MM.1S (cell line): ENCODE measurements around the gene SEMA4C.
A peak's percentile ranks its signal among the peaks of the same experiment; 100 is the strongest.

Experiments
- DNase-seq: peaks from one replicate; pipeline ENCODE4 v3.0.0-alpha.2; 2015
- H2AFZ ChIP-seq: fragments of 300-600 bp; sonication (generic); 2 replicates; pipeline ENCODE4 v1.6.0; 2016; ENCODE audit warnings: antibody characterized with exemption, low read length
- H3F3A ChIP-seq: fragments of 300-600 bp; sonication (generic); 2 replicates; pipeline ENCODE4 v1.6.1; 2016; ENCODE audit warnings: mild to moderate bottlenecking, antibody characterized with exemption, low read length, moderate library complexity, mixed read lengths; ENCODE audit not compliant: insufficient read depth
- H3K27ac ChIP-seq: fragments of 300-600 bp; sonication (generic); 2 replicates; pipeline ENCODE4 v1.5.1; 2016; ENCODE audit warnings: mild to moderate bottlenecking, low read length
- H3K27me3 ChIP-seq: fragments of 300-600 bp; sonication (generic); replicated peaks from 2 replicates; pipeline ENCODE4 v1.6.0; 2016; ENCODE audit warnings: low read length; ENCODE audit not compliant: insufficient read depth
- H3K36me3 ChIP-seq: fragments of 300-600 bp; sonication (generic); replicated peaks from 2 replicates; pipeline ENCODE4 v1.6.1; 2016; ENCODE audit warnings: mild to moderate bottlenecking, low read length, mixed read lengths; ENCODE audit not compliant: insufficient read depth
- H3K4me1 ChIP-seq: fragments of 300-600 bp; sonication (generic); 2 replicates; pipeline ENCODE4 v1.6.1; 2016; ENCODE audit warnings: low read length, mixed read lengths
- H3K4me2 ChIP-seq: fragments of 300-600 bp; sonication (generic); 2 replicates; pipeline ENCODE4 v1.6.0; 2016; ENCODE audit warnings: low read depth, low read length
- H3K4me3 ChIP-seq: fragments of 300-600 bp; sonication (generic); 2 replicates; pipeline ENCODE4 v1.5.1; 2016; ENCODE audit warnings: low read length, mixed read lengths
- H3K79me2 ChIP-seq: fragments of 300-600 bp; sonication (generic); 2 replicates; pipeline ENCODE4 v1.6.1; 2016; ENCODE audit warnings: mixed run types, low read length, mixed read lengths
- H3K9ac ChIP-seq: fragments of 300-600 bp; sonication (generic); 2 replicates; pipeline ENCODE4 v1.6.1; 2016; ENCODE audit warnings: low read length, mixed read lengths
- H3K9me2 ChIP-seq: fragments of 300-600 bp; sonication (generic); replicated peaks from 2 replicates; pipeline ENCODE4 v1.6.1; 2016; ENCODE audit warnings: mild to moderate bottlenecking, low read length, mixed read lengths; ENCODE audit not compliant: insufficient read depth
- H3K9me3 ChIP-seq: fragments of 300-600 bp; sonication (generic); replicated peaks from 2 replicates; pipeline ENCODE4 v1.6.1; 2016; ENCODE audit warnings: mild to moderate bottlenecking, low read length, mixed read lengths; ENCODE audit not compliant: insufficient read depth
- H4K20me1 ChIP-seq: fragments of 300-600 bp; sonication (generic); 2 replicates; pipeline ENCODE4 v1.6.1; 2016; ENCODE audit warnings: mild to moderate bottlenecking, low read length, moderate library complexity, mixed read lengths; ENCODE audit not compliant: insufficient read depth
- CTCF ChIP-seq: fragments of 300-600 bp; sonication (generic); IDR thresholded peaks from 2 replicates; pipeline ENCODE4 v1.5.1; 2016; ENCODE audit warnings: antibody characterized with exemption, low read length, mixed read lengths
- EZH2 ChIP-seq: fragments of 300-600 bp; sonication (generic); optimal IDR thresholded peaks from 2 replicates; pipeline ENCODE3; 2017; ENCODE audit warnings: low read depth, mild to moderate bottlenecking, antibody characterized with exemption, low read length, mixed read lengths
- EZH2phosphoT487 ChIP-seq: fragments of 300-600 bp; sonication (generic); IDR thresholded peaks from 2 replicates; pipeline ENCODE4 v1.6.1; 2018; ENCODE audit warnings: antibody characterized with exemption, low read length

Gene SEMA4C

GRCh38 chr2:96842600-96842999, 27.3 kb downstream of the SEMA4C start:
- Histone ChIP-seq H3K36me3 (0 out of 2 replicates have a peak, but pooled peaks cover 4% of the 10 kb centered on the region), H3F3A (peaks cover 19% of the 10 kb centered on the region; the same call in 1 of the 2 replicates), H4K20me1 (no peaks in the 10 kb centered on the region), H3K27ac (no peak overlapping the region), H3K4me1 (peaks cover 27% of the 10 kb centered on the region), H3K4me3 (no peak overlapping the region), H3K9me2 (no peaks in the 10 kb centered on the region), H2AFZ (no peak overlapping the region), H3K27me3 (no peaks in the 10 kb centered on the region), H3K79me2 (peaks cover 10% of the 10 kb centered on the region; the same call in 1 of the 2 replicates), H3K9me3 (no peaks in the 10 kb centered on the region), H3K4me2 (no peak overlapping the region), H3K9ac (no peak overlapping the region)
- no peak for DNase-seq
- TF ChIP-seq EZH2 (no peak), CTCF (no peak), EZH2phosphoT487 (no peak)

DNA sequence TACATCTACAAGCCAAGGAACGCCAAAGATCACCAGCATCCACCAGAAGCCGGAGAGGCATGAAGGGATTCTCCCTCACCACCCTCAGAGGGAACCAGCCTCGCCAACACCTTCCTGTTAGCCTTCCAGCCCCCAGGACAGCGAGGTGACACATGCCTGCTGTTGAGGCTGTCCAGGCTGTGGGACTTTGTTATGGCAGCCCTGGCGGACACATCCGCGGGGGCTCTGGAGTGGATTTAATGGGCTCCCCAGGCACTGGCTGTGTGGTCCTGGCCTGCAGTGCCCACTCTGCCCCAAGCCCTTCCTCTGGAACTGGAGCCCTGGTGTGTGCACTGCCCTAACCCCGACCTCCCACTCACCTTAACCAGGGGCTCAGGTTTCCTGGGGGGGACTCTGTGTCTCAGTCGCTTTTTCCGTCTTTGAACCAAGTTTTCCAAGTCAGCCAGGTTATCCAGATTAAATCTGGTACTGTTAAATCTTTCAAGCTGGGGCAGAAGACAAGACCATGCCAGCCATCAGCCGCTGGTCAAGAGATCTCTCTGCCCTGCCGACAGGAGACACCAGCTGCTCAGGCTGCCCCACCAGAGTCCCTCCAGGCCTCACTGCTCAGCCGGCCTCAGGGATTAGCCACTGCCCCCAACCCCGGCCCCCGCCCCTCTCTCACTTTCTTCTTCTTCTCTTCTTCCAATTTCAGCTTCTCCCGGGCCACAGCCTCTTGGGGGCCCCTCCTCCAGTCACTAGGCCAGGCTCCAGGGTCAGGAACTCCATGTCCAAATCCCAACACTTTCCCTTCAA, 28.0 kb downstream of the SEMA4C start:
- Histone ChIP-seq H3K79me2 (peaks cover 9% of the 10 kb centered on the region; the same call in 1 of the 2 replicates), H2AFZ (no peak overlapping the region), H3K9me3 (no peaks in the 10 kb centered on the region), H3K4me3 (no peak overlapping the region), H3K9me2 (no peaks in the 10 kb centered on the region), H4K20me1 (no peaks in the 10 kb centered on the region), H3K27me3 (no peaks in the 10 kb centered on the region), H3K36me3 (0 out of 2 replicates have a peak, but pooled peaks cover 3% of the 10 kb centered on the region), H3F3A (peaks cover 19% of the 10 kb centered on the region; the same call in 1 of the 2 replicates), H3K9ac (no peak overlapping the region), H3K4me2 (no peak overlapping the region), H3K27ac (no peak overlapping the region), H3K4me1 (peaks cover 25% of the 10 kb centered on the region)
- TF ChIP-seq EZH2 = no peak
- no peak for TF ChIP-seq CTCF
- TF ChIP-seq EZH2phosphoT487 = no peak
- no peak for DNase-seq

DNA sequence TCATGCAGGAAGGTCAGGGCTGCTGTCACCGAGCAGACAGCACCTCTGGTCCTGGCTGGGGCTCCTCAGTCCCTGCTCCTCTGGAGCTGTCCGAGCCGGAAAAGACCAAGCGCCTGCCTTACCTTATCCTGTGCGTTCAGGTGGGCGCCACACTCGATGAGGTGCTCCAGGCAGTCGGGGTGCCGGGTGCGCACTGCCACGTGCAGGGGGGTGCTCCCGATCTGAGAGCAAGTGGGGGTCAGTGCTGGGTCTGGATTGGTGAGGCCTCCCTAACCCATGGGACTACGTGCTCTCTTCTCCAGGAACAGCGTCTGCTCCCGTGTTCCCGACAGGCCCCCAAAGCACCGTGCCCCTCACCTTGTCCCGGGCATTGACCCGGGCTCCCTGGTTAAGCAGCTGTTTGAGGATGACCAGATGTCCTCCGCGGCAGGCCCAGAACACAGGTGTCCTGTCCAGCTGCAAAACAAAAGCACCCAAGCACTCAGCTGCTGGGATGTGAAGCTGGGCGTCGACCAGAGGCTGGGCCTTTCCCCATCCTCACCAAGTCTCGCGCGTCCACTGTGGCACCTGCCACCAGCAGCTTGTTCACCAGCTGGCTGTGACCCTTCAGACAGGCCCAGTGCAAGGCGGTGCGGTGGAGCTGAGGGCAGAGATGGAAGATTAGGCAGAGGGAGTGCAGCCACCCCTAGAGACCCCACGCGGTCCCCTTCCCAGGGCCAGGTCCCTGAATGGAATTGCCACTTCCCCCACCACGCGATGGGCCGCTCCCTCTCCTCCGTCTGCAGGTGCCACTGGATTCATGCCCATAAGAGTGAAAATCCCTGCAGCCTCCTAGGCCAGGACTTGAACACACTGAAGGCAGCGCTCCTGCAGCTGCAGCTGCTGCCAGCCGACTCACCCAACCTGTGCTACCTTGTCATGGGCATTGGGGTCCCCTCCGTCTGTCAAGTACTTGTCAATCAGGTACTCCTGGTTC, 29.7 kb downstream of the SEMA4C start:
- Histone ChIP-seq H3K4me3 (no peak overlapping the region), H3K4me2 (peak overlapping the region; percentile 49), H3K9me3 (no peaks in the 10 kb centered on the region), H3K79me2 (peaks cover 3% of the 10 kb centered on the region; the same call in 1 of the 2 replicates), H2AFZ (no peak overlapping the region; the same call in 1 of the 2 replicates), H3K4me1 (peaks cover 22% of the 10 kb centered on the region), H3F3A (peaks cover 19% of the 10 kb centered on the region; the same call in 1 of the 2 replicates), H3K9ac (peak overlapping the region; percentile 46; the same call in 1 of the 2 replicates), H4K20me1 (no peaks in the 10 kb centered on the region), H3K9me2 (no peaks in the 10 kb centered on the region), H3K27me3 (no peaks in the 10 kb centered on the region), H3K36me3 (no peaks in the 10 kb centered on the region), H3K27ac (peak overlapping the region; percentile 64; the same call in 1 of the 2 replicates)
- no peak for DNase-seq
- TF ChIP-seq CTCF (no peak), EZH2 (no peak), EZH2phosphoT487 (no peak)
